ENCODE measurements around the gene ASXL2. TPM values are rescaled to one million over a fixed set of nuclear protein-coding genes. Genes with fewer than 3 reads are reported as not detected.

The ASXL2 gene
- total RNA-seq, 4 donors from 2014 or later, result 12.5 to 24.5 (median 21.0) TPM

DNA sequence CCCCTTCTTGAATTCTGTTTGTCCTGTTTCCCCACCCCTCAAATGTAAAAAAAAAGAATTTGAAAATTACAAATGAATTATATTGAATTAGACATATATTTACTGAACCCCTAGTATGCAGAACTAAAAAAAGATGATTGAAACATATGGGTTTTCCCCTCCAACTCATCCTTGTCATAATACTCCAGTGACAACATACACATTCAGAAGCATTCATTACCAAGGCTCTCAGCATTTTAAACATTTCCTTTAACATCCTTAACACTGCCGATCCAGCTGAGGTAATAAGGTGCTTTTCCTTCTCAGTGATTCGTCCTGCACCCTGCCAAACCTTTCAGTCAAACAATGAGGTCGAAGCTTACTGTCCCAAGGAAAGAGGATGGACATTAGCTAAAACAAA, 151.8 kb downstream of the ASXL2 start:
- no peaks in the 10 kb centered on the region for H3K9me3 ChIP-seq
- no peaks in the 10 kb centered on the region for H3K4me1 ChIP-seq
- H3K36me3 ChIP-seq, result no peaks in the 10 kb centered on the region
- intact Hi-C loops (cut with DNase I; ENCODE audit: low total_unique reads), result no loop called here
- DNase-seq (no peak), ATAC-seq (no peak)
- peaks cover 0 to 7% (median 2%) of the 10 kb centered on the region in 3 donors for H3K27me3 ChIP-seq
- TF ChIP-seq POLR2A (IDR thresholded peaks at IDR 0.05), result no peak
- TF ChIP-seq, protein P1, sequence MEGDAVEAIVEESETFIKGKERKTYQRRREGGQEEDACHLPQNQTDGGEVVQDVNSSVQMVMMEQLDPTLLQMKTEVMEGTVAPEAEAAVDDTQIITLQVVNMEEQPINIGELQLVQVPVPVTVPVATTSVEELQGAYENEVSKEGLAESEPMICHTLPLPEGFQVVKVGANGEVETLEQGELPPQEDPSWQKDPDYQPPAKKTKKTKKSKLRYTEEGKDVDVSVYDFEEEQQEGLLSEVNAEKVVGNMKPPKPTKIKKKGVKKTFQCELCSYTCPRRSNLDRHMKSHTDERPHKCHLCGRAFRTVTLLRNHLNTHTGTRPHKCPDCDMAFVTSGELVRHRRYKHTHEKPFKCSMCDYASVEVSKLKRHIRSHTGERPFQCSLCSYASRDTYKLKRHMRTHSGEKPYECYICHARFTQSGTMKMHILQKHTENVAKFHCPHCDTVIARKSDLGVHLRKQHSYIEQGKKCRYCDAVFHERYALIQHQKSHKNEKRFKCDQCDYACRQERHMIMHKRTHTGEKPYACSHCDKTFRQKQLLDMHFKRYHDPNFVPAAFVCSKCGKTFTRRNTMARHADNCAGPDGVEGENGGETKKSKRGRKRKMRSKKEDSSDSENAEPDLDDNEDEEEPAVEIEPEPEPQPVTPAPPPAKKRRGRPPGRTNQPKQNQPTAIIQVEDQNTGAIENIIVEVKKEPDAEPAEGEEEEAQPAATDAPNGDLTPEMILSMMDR (IDR thresholded peaks at IDR 0.05 in 4 of 5, conservative IDR thresholded peaks at IDR 0.05 in 1 of 5), result no peak
- in situ Hi-C loops (cut with MboI; ENCODE audit: low sequenced_read_pairs in 4 of 4), result no loop called here
- no peak overlapping the region for H3K4me3 ChIP-seq
- H3K27ac ChIP-seq, result no peak overlapping the region

DNA sequence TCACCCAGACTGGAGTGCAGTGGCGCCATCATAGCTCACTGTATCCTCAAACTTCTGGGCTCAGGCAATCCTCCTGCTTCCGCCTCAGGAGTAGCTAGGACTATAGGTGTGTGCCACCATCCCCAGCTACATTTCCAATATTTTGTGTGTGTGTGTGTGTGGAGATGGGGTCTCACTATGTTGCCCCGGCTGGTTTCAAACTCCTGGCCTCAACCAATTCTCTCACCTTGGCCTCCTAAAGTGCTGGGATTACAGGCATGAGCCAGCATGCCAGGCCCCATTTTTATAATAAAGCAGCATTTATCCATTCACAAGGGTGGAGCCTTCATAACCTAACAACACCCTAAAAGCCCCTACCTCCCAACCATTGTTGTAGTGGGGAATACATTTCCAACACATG, 152.4 kb downstream of the ASXL2 start:
- ATAC-seq, result no peak
- Histone ChIP-seq H3K36me3 (no peaks in the 10 kb centered on the region), H3K27ac (no peak overlapping the region), H3K4me3 (no peak overlapping the region), H3K27me3 (peaks cover 0 to 7% (median 2%) of the 10 kb centered on the region in 3 donors), H3K9me3 (no peaks in the 10 kb centered on the region), H3K4me1 (no peaks in the 10 kb centered on the region)
- intact Hi-C loops (cut with DNase I; ENCODE audit: low total_unique reads) (no loop called here), in situ Hi-C loops (cut with MboI; ENCODE audit: low sequenced_read_pairs in 4 of 4) (no loop called here)
- DNase-seq, result no peak
- TF ChIP-seq, protein P1 (IDR thresholded peaks at IDR 0.05 in 4 of 5, conservative IDR thresholded peaks at IDR 0.05 in 1 of 5), result no peak
- TF ChIP-seq POLR2A (IDR thresholded peaks at IDR 0.05), result no peak

DNA sequence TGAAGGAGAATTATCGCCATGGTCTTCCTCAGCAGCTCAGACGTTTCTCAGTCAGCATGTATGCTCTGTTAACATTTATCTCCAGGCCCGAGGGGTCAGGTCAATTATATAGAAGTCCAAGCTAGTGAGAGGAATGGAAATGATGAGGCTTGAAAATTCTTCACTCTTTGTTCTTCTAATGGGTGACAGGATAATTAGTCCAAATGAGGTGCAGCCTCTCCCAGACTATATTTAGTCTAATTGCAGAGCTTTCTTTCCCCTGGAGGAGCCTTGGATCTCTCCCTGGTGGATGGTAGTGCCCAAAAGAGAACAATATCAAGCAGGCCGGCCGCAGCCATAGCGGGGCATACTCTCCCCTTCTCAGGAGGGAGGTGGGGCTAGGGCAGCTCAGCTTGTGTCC, 153.5 kb downstream of the ASXL2 start:
- intact Hi-C loops (cut with DNase I; ENCODE audit: low total_unique reads) (no loop called here), in situ Hi-C loops (cut with MboI; ENCODE audit: low sequenced_read_pairs in 4 of 4) (no loop called here)
- no peak overlapping the region for H3K4me3 ChIP-seq
- no peaks in the 10 kb centered on the region for H3K9me3 ChIP-seq
- no peaks in the 10 kb centered on the region for H3K36me3 ChIP-seq
- no peak for DNase-seq
- H3K4me1 ChIP-seq, result no peaks in the 10 kb centered on the region
- H3K27me3 ChIP-seq, result peaks cover 0 to 7% (median 2%) of the 10 kb centered on the region in 3 donors
- no peak overlapping the region for H3K27ac ChIP-seq
- no peak for TF ChIP-seq POLR2A (IDR thresholded peaks at IDR 0.05)
- TF ChIP-seq, protein P1 (IDR thresholded peaks at IDR 0.05 in 4 of 5, conservative IDR thresholded peaks at IDR 0.05 in 1 of 5), result no peak
- no peak for ATAC-seq

DNA sequence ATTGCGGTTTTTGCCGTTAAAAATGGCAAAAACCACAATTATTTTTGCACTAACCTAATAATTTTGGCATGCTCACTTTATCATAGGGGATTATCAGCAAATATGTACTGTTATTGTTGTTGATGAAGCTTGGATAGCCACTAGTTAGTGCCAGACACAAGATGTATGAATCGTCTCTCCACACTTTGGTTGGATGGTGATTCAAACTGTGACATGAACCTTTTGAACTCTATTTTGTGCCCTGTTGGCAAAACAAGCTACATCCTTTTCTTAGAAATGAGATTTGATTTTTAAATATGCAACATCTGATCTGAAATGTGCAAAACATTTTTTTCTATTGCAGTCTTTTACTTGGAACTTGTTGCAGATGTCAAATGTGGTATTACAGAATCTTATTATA, 156.1 kb downstream of the ASXL2 start:
- Histone ChIP-seq H3K4me1 (no peaks in the 10 kb centered on the region), H3K27ac (no peak overlapping the region), H3K27me3 (peaks cover 0 to 7% (median 2%) of the 10 kb centered on the region in 3 donors), H3K4me3 (no peak overlapping the region), H3K9me3 (no peaks in the 10 kb centered on the region), H3K36me3 (no peaks in the 10 kb centered on the region)
- intact Hi-C loops (cut with DNase I; ENCODE audit: low total_unique reads), result no loop called here
- in situ Hi-C loops (cut with MboI; ENCODE audit: low sequenced_read_pairs in 4 of 4), result no loop called here
- DNase-seq (no peak), ATAC-seq (no peak)
- TF ChIP-seq POLR2A (IDR thresholded peaks at IDR 0.05), result no peak
- TF ChIP-seq, protein P1 (IDR thresholded peaks at IDR 0.05 in 4 of 5, conservative IDR thresholded peaks at IDR 0.05 in 1 of 5), result no peak

DNA sequence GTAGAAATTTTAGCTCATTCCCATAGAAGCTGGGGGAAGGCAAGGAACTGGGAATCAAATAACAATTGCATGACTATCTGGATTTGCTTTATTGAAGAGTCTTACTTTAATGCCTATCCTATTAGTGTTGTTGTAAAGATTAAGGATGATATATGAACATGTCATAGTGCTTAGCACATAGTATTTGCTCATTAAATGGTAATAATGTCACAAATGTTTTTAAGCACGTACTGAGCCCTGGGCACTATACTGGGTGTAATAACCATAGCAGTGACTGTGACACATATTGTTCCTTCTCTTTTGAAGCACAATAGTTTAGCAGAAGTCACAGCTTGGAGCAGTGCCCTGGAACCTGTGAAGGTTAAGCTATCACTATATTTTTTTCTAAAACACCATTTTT, 157.7 kb downstream of the ASXL2 start:
- no peaks in the 10 kb centered on the region for H3K36me3 ChIP-seq
- H3K4me1 ChIP-seq, result no peaks in the 10 kb centered on the region
- H3K27me3 ChIP-seq, result peaks cover 0 to 2% (median 0%) of the 10 kb centered on the region in 3 donors
- no peak overlapping the region for H3K4me3 ChIP-seq
- ATAC-seq, result no peak
- intact Hi-C loops (cut with DNase I; ENCODE audit: low total_unique reads) (no loop called here), in situ Hi-C loops (cut with MboI; ENCODE audit: low sequenced_read_pairs in 4 of 4) (no loop called here)
- DNase-seq, result no peak
- no peak overlapping the region for H3K27ac ChIP-seq
- H3K9me3 ChIP-seq, result no peaks in the 10 kb centered on the region
- no peak for TF ChIP-seq POLR2A (IDR thresholded peaks at IDR 0.05)
- TF ChIP-seq, protein P1 (IDR thresholded peaks at IDR 0.05 in 4 of 5, conservative IDR thresholded peaks at IDR 0.05 in 1 of 5), result no peak
